ENCODE measurements around the gene MAD1L1.

DNA sequence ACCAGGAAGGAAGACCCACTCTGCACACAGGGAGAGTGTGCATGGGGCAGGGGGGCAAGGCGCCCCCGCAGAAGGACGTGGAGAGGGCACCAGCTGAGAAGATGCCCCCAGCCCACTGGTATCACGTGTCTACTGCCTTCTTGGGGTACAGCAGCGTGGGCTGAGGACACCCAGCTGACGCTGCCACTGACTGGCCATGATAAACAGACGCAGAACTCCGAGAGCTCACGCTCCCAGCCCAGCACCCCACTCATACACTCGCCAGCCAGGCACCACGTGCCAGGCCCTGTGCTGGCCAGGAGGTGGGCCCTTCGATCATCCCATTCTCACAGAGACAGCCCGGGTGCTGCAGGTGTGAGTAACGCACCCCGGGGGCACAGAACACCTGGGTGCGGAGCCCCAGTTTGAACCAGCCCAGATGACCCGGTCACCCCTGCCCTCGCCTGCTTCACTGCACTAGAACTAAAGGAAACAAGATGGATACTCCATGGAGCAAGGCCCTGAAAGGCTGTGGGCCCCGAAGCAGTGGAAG lies 199.8 kb downstream of the MAD1L1 start:
- TF ChIP-seq, protein P1, sequence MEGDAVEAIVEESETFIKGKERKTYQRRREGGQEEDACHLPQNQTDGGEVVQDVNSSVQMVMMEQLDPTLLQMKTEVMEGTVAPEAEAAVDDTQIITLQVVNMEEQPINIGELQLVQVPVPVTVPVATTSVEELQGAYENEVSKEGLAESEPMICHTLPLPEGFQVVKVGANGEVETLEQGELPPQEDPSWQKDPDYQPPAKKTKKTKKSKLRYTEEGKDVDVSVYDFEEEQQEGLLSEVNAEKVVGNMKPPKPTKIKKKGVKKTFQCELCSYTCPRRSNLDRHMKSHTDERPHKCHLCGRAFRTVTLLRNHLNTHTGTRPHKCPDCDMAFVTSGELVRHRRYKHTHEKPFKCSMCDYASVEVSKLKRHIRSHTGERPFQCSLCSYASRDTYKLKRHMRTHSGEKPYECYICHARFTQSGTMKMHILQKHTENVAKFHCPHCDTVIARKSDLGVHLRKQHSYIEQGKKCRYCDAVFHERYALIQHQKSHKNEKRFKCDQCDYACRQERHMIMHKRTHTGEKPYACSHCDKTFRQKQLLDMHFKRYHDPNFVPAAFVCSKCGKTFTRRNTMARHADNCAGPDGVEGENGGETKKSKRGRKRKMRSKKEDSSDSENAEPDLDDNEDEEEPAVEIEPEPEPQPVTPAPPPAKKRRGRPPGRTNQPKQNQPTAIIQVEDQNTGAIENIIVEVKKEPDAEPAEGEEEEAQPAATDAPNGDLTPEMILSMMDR (IDR thresholded peaks at IDR 0.05 in 2 of 3, conservative IDR thresholded peaks at IDR 0.05 in 1 of 3; ENCODE audit: borderline replicate concordance in 1 of 3, insufficient read depth in 1 of 3, low read depth in 2 of 3, low read length in 2 of 3) = no peak
- TF ChIP-seq TCF7L2 (IDR thresholded peaks at IDR 0.05; ENCODE audit: borderline replicate concordance, extremely low read depth, insufficient read depth, insufficient read length) (no peak), ZNF274 (IDR thresholded peaks at IDR 0.05; ENCODE audit: low read depth, low read length) (no peak), POLR2A (IDR thresholded peaks at IDR 0.05; ENCODE audit: borderline replicate concordance, extremely low read depth, insufficient read depth, insufficient read length) (no peak)
